SK-N-SH treated with all-trans-retinoic acid at 6 μM for 48 hours (cell line): Measurements from ENCODE around the gene FOXO3.

Experiments
- ATAC-seq: fragments of 200-7000 bp; cut with Tn5 transposase; 3 replicates; pipeline ENCODE4 v1.9.1; 2020; ENCODE audit warnings: mild to moderate bottlenecking, moderate library complexity
- ARNTL ChIP-seq: fragments of 450-650 bp; formaldehyde crosslinking; IDR thresholded peaks from 2 replicates; pipeline ENCODE4 v1.5.0; 2020; ENCODE audit warnings: low read depth, mild to moderate bottlenecking, moderate library complexity, borderline replicate concordance
- BACH2 ChIP-seq: fragments of 250-450 bp; sonication (Bioruptor Pico); IDR thresholded peaks from 2 replicates; pipeline ENCODE4 v1.9.0; 2021; ENCODE audit warnings: mild to moderate bottlenecking, borderline replicate concordance
- CREB5 ChIP-seq: fragments of 250-450 bp; sonication (Bioruptor Pico); IDR thresholded peaks from 2 replicates; pipeline ENCODE4 v1.5.1; 2020; ENCODE audit warnings: low read depth, mild to moderate bottlenecking, moderate library complexity
- CSDC2 ChIP-seq: fragments of 250-450 bp; sonication (Bioruptor Pico); IDR thresholded peaks from 2 replicates; pipeline ENCODE4 v1.5.0; 2020; ENCODE audit warnings: mild to moderate bottlenecking, moderate library complexity
- ESRRG ChIP-seq: fragments of 250-450 bp; sonication (Bioruptor Pico); IDR thresholded peaks from 2 replicates; pipeline ENCODE4 v1.6.1; 2021; ENCODE audit warnings: mild to moderate bottlenecking
- OSR1 ChIP-seq: fragments of 250-450 bp; sonication (Bioruptor Pico); IDR thresholded peaks from 2 replicates; pipeline ENCODE4 v1.8.0; 2022; ENCODE audit warnings: moderate library complexity, mild to moderate bottlenecking, inconsistent platforms
- PATZ1 ChIP-seq: fragments of 250-450 bp; sonication (Bioruptor Pico); IDR thresholded peaks from 2 replicates; pipeline ENCODE4 v1.8.0; 2020; ENCODE audit warnings: mild to moderate bottlenecking, moderate library complexity, borderline replicate concordance
- POU6F1 ChIP-seq: fragments of 250-450 bp; sonication (Bioruptor Pico); IDR thresholded peaks from 2 replicates; pipeline ENCODE4 v1.8.0; 2021; ENCODE audit warnings: low read depth, mild to moderate bottlenecking, moderate library complexity, borderline replicate concordance
- PPARA ChIP-seq: fragments of 250-450 bp; sonication (Bioruptor Pico); IDR thresholded peaks from 2 replicates; pipeline ENCODE4 v1.5.0; 2020; ENCODE audit warnings: mild to moderate bottlenecking, borderline replicate concordance
- SNAI2 ChIP-seq: fragments of 250-450 bp; sonication (Bioruptor Pico); IDR thresholded peaks from 2 replicates; pipeline ENCODE4 v1.5.0; 2020; ENCODE audit warnings: mild to moderate bottlenecking, moderate library complexity
- TOX ChIP-seq: fragments of 250-450 bp; sonication (Bioruptor Pico); IDR thresholded peaks from 2 replicates; pipeline ENCODE4 v1.8.0; 2021; ENCODE audit warnings: mild to moderate bottlenecking, moderate library complexity, borderline replicate concordance
- TSHZ2 ChIP-seq: fragments of 250-450 bp; sonication (Bioruptor Pico); IDR thresholded peaks from 2 replicates; pipeline ENCODE4 v1.5.0; 2020; ENCODE audit warnings: mild to moderate bottlenecking, moderate library complexity
- ZNF565 ChIP-seq: fragments of 450-650 bp; formaldehyde crosslinking; conservative IDR thresholded peaks from 2 replicates; pipeline ENCODE4 v1.5.0; 2020; ENCODE audit warnings: low read depth, mild to moderate bottlenecking, moderate library complexity
- ZNF70 ChIP-seq: fragments of 450-650 bp; formaldehyde crosslinking; IDR thresholded peaks from 2 replicates; pipeline ENCODE4 v1.5.0; 2020; ENCODE audit warnings: mild to moderate bottlenecking, moderate library complexity

The FOXO3 gene

GRCh38 chr6:108606250-108606690, 45.6 kb downstream of the FOXO3 start (continued):
- TF ChIP-seq PATZ1, result no peak
- TF ChIP-seq ESRRG, result no peak

- ATAC-seq, result peak; percentile 56
- TF ChIP-seq TOX (CRISPR knock-in tag) (no peak), SNAI2 (CRISPR knock-in tag) (no peak), ARNTL (no peak), POU6F1 (CRISPR knock-in tag) (no peak), OSR1 (CRISPR knock-in tag) (no peak), ESRRG (no peak), CREB5 (CRISPR knock-in tag) (no peak), PATZ1 (no peak), TSHZ2 (CRISPR knock-in tag) (no peak), ZNF70 (CRISPR knock-in tag) (no peak)
Measured at GRCh38 chr6:108608453-108609275, 47.9 kb downstream of the FOXO3 start.

- ATAC-seq, result peak; percentile 68
- TF ChIP-seq CSDC2 (CRISPR knock-in tag) (no peak), ZNF70 (CRISPR knock-in tag) (no peak), BACH2 (CRISPR knock-in tag) (no peak), POU6F1 (CRISPR knock-in tag) (no peak), TSHZ2 (CRISPR knock-in tag) (no peak), ZNF565 (CRISPR knock-in tag) (no peak), TOX (CRISPR knock-in tag) (no peak), SNAI2 (CRISPR knock-in tag) (no peak), ARNTL (no peak), OSR1 (CRISPR knock-in tag) (no peak), PPARA (no peak), ESRRG (no peak)
Measured at GRCh38 chr6:108609276-108609769, 48.6 kb downstream of the FOXO3 start.
